HG03558 (cell line): ENCODE data around the gene LTA4H.
A peak's percentile ranks its signal among the peaks of the same experiment; 100 is the strongest.

Experiments
- ATAC-seq: cut with Tn5 transposase; IDR thresholded peaks from one replicate; pipeline ENCODE4 v1.9.1; 2021; ENCODE audit warnings: moderate number of reproducible peaks; ENCODE audit not compliant: unreplicated experiment; ENCODE audit errors: extremely low read depth

LTA4H gene

DNA sequence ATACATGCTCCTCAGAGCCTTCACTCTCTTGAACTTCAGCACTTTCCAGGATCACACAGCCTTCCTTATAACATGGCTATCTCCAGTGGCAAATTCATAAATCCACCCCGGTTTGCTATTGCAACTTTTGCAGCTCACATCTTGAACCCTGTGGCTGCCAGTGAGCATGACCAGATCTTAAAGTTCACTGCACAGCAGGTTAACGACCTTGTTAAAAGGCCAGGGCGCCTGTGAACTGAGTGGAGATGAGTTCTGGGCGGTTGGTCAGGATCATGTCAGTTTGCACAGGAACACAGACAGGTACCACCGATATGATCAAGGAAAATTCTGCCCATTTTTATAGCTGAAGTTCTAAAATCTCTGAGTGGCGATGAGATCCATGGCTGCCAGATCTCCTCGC, 24.7 kb upstream of the LTA4H start:
- no peak for ATAC-seq

DNA sequence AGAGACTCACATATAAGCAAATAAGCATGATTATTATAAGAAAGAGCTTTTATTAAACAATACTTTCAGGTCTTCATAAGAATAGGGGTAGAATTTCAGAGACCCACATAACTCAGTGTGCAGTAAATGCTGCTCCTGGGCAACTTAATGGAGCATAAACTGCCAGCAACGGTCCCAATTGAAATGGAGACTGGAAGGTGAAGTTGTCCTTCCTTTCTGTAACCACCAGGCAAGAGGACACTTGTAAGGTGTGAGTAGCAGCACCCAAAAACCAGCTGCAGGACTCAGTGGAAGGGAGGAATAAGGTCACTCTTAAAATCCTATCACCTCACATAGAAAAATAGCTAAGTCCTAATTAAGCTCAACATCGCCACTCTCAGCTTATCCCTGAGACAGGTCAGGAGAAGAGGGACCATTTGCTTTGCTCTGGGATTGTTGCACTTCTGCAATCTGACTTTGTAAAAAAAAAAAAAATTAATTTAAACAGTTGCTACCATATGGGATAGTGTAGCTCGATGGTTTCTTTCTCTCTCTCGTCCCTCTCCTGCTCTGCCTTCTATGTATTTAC, 22.7 kb upstream of the LTA4H start:
- ATAC-seq = no peak

- no peak for ATAC-seq
Observed at GRCh38 chr12:96056646-96057455, 21.5 kb upstream of the LTA4H start.

DNA sequence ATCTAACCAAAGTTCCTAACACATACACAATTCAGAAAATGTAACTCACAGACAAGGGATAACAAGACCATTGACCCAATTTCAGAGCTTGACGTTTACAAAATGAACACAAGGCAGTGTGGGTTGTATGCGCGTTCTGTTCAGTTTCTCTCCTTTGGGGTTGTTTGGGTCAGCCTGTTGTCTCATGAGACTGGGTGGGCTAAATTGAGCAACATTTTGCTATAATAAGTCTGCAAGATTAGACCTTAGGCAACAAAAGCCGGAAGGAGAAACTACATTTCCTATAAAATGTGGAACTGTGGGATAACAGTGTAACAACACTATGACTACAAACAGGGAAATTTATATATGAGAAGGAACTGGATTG, 18.8 kb upstream of the LTA4H start:
- no peak for ATAC-seq

- no peak for ATAC-seq
Observed at GRCh38 chr12:96053476-96054243, 18.3 kb upstream of the LTA4H start.

- no peak for ATAC-seq
Observed at GRCh38 chr12:96051756-96052485, 16.5 kb upstream of the LTA4H start.

- ATAC-seq = no peak
Observed at GRCh38 chr12:96050139-96050538, 14.8 kb upstream of the LTA4H start.

- ATAC-seq = no peak
Observed at GRCh38 chr12:96049101-96049500, 13.7 kb upstream of the LTA4H start.

DNA sequence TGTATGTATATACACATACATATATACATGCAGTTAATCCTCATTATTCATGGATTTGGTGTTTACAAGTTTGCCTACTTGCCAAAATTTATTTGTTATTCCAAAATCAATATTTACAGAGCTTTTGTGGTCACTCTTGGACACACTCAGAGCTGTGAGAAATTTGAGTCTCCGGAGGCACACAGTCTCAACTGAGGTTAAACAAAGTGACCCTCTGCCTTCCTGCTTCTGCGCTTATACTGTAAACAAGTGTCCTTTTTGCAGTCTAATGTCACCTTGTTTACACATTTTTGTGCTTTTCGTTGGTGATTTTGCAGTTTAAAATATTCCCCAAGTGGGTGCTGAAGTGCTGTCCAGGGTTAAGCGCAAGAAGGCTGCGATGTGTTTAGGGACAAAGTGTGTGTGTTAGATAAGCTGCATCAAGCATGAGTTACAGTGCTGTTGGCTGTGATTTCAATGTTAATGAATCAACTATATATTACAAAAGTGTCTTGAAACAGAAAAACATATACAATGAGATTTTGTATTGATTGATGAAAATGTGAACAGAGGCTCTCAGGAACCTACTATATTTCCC, 13.1 kb upstream of the LTA4H start:
- no peak for ATAC-seq

DNA sequence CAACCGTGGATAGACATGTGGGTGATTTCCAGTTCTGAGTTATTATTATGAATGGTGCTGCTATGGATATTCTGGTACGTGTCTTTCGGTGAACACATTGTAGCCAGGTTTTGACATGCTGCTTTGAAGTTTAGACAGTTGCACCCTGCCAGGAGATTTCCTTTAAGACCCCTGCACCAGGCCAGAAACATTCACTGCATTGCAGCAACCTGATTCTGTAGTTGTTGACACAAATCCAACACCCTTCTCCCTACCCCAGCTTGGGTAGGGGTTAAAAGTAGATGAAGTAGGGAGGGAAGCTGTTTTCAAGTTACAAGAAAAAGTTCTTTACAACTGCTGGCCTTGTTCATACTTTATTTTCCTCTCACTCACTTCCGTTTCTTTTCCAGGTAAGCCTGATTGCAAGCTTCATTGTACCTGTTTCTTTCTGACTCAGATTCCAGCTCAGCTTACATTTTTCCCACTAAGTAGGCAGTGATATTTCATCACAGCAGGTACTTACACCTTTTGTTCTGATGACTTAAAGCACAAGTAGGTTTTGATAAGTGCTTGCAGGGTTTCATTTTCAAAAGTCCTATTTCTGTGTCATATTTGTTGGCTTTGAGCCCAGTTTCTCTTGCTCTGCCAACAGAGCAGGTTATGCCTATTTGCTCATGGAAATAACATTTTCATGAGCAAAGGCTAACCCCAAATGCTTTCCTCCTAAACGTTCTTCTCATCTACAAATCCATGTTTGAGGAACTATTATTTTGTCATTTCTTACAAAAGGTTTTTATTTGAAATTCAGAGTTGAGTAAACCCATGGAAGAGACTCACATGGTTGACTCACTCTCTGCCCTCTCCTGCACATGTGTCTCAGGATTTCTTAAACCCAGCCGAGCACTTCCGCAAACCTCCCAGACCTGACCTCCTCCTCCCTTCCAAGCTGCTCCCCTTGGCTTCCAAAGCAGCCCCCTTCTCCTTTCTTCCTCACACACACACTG, 12.1 kb upstream of the LTA4H start:
- peak; percentile 74 for ATAC-seq

GRCh38 chr12:96046543-96047228, 11.3 kb upstream of the LTA4H start:
- ATAC-seq = no peak

- no peak for ATAC-seq
Observed at GRCh38 chr12:96045566-96045965, 10.2 kb upstream of the LTA4H start.

DNA sequence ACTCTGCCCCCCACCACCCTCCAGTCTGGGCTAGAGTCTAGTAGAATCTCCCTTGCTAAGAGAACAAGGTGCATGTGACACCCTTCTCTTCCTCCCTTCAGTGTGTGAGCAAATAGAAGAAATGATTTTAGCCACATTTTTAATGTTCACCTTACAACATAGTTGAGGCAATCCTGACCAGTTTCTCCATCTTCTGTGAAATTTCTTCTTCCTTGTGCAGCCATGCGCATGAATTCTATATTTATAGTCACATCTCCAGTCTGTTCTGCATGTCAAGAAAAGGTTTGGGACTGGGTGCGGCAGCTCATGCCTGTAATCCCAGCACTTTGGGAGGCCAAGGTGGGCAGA, 9.5 kb upstream of the LTA4H start:
- no peak for ATAC-seq

GRCh38 chr12:96044017-96044942, 8.9 kb upstream of the LTA4H start:
- ATAC-seq = no peak

DNA sequence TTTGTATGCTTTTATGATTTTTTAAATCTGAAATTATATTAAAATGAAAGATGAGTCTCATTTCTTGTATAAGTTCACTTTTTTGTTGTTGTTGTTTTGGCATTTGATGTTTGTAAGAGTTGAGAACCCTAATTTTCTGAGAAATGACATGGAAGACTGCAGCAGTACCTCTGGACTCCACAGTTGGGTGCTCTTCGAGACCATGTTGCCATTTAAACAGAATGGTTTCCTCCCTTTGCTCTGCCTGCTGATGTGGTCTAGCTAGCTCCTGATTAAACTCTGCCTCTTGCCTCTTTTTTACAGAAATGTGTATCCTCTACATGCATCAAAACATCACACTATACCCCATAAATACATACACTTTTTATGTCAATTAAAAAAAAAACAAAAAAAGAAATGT, 5.8 kb upstream of the LTA4H start:
- no peak for ATAC-seq

GRCh38 chr12:96040305-96041133, 5.1 kb upstream of the LTA4H start:
- no peak for ATAC-seq

GRCh38 chr12:96039516-96039915, 4.1 kb upstream of the LTA4H start:
- ATAC-seq = no peak
